NCI-H1105 (cell line): Measurements from ENCODE around the gene FAM118A.
"Not testable (repeated sequence)": the region's sequence is repeated elsewhere in the genome, so short reads cannot be mapped to it uniquely, and the experiment has no call there.

Experiments used
- DNase-seq: peaks from one replicate; lab custom pipeline; 2025; lab: John Stamatoyannopoulos, UW

FAM118A gene

GRCh38 chr22:45310331-45310976 lies 720 bp downstream of the FAM118A start:
- no peak for DNase-seq

- DNase-seq = no peak
Observed at GRCh38 chr22:45310977-45311531, 1.3 kb downstream of the FAM118A start.

DNA sequence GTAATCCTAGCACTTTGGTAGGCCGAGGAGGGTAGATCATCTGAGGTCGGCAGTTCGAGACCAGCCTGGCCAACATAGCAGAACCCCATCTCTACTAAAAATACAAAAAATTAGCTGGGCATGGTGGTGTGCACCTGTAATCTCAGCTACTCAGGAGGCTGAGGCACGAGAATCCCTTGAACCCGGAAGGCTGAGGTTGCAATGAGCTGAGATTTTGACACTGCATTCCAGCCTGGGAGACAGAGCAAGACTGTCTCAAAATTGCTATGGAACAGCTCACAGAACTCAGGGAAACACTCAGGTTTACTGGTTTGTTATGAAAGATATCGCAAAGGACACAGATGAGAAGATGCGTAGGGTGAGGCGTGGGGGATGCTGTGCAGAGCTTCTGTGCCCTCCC lies 2.7 kb downstream of the FAM118A start:
- no peak for DNase-seq

DNA sequence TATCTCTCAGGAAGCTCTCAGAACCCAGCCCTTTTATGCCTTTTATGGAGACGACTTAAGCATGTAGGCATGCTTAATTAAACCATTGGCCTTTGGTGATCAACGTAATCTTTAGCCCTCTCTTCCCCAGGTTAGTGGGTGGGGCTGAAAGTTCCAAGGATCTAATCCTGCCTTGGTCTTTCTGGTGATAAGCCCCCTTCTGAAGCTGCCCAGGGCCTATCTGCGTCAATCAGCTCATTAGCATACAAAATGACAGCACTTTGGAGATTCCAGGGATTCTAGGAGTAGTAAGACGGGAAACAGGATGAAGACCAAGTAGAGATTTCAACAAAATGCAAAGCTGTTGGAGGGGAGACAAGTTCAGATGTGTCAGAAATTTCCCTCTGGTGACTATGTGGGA lies 3.1 kb downstream of the FAM118A start:
- DNase-seq = no peak

GRCh38 chr22:45314054-45314721 lies 4.5 kb downstream of the FAM118A start:
- no peak for DNase-seq

DNA sequence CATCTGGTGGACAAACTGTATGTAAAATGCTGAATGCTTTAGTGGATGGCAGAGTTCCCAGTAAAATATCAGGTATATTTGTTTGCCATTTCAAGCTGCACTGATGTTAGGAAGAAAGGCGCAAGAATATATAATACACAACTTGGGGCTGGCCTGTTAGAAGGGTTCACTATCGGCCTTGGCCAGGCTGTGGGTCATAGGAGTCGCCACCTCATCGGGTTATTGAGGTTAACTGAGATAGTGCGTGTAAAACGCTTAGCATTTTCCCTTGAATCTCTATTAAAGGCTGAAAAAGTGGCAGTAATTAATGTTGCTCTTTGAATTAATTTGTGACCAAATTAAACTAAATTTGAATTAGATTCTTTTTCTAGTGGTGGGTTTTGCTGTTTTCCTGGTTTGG lies 5.1 kb downstream of the FAM118A start:
- no peak for DNase-seq

- DNase-seq = no peak
Observed at GRCh38 chr22:45316796-45317526, 7.2 kb downstream of the FAM118A start.

DNA sequence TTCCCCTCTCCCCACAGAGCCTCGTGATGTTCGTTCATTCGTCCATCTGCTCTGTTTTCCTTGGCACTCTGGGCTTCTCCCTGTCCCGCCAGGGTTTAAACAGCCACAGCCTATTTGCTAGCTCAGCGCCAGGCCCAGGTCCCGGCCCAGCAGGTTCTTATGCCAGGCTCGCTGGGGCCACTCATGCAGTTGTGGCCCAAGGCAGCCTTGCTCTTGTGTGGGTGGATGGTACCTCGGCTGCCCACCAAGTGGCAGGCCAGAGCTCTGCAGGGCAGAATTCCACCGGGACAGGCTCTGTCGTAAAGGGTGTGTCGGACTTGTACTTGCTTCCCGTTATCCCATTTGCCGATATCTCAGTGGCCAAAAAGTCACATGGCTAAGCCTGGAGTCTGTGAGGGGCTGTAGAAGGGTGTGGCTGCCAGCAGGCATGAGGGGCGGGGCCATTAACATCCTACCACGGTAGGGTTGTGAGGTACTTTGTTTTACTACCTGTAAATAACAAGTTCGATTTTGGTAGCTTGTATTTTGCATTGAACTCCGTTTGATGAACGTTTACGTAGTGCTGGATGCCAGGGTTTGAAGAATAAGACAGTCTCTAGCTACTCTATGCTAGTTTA lies 7.9 kb downstream of the FAM118A start:
- no peak for DNase-seq

- peak; percentile 84 for DNase-seq
Observed at GRCh38 chr22:45318168-45318557, 8.4 kb downstream of the FAM118A start.

DNA sequence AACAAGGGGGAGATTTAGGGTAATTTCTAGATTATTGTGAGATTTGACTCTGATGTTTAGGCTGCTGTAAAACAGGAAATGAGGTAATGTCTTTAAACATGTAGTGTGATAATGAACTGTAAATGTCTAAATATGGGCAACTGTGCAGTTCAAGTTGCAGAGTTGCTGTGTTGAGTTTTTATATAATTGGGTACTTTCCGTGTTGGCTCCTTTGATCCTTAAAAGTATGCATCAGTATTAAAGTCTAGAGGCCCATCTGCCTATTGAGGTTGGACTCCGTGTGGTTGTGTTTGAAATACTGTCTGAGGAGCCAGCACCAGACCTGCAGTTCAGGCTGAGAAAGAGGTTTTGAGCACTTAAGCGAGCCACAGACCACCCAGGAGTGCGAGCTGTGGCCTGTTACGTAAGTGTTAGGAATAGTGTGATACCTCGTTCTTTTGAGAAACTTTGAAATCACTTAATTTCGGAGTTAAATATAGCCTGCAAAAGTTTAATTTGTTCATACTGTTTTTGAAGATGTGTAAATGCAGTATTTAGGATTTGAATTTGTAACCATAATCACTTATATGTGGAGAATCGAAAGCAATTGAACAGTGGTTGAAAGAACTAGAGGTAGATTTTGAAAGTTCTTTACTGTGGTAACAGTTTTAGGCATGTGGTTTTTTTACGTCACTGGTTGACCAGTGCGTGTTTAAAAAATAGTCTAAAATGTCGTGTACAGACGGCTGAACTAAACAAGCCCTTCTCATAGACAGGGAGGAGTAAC lies 9.0 kb downstream of the FAM118A start:
- DNase-seq = no peak

DNA sequence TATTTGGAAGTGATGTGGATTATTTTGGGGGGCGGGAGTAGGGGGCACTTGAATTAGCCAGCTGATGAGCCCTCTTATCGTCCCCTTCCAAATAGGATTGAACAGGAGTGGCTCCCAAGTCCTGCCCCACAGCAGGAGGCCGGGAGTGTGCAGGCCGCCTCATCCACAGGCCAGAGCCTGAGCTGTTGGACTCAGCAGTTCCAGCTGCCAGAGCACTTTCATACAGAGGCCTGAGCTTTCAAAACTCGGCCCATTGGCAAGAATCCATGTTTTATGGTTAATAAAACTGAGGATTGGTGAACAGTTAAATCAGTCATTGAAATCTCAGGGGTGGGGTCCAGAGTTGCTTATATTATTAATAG lies 9.6 kb downstream of the FAM118A start:
- no peak for DNase-seq

DNA sequence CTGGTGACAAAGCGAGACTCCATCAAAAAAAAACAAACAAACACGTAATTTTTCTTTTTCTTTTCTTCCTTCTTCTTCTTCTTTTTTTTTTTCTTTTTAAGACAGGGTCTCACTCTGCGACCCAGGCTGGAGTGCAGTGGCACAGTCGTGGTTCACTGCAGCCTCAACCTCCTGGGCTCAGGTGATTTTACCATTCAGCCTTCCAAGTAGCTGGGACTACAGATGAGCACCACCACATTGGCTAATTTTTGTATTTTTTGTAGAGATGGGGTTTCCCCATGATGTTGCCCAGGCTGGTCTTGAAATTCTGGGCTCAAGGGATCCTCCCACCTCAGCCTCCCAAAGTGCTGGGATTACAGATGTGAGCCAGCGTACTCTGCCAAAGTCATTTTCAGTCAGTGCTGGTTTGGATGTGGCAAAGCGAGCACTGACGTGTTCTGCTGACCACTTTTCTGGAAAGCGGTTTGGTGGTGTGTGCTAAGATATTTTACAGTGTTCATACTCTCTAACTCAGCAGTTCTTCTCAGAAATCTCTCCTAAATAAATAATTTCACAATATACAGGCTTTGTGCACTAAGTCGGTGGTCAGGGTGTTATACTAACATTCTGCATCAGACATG lies 10.7 kb downstream of the FAM118A start:
- DNase-seq = no peak

GRCh38 chr22:45321827-45322226 lies 12.1 kb downstream of the FAM118A start:
- DNase-seq = no peak

DNA sequence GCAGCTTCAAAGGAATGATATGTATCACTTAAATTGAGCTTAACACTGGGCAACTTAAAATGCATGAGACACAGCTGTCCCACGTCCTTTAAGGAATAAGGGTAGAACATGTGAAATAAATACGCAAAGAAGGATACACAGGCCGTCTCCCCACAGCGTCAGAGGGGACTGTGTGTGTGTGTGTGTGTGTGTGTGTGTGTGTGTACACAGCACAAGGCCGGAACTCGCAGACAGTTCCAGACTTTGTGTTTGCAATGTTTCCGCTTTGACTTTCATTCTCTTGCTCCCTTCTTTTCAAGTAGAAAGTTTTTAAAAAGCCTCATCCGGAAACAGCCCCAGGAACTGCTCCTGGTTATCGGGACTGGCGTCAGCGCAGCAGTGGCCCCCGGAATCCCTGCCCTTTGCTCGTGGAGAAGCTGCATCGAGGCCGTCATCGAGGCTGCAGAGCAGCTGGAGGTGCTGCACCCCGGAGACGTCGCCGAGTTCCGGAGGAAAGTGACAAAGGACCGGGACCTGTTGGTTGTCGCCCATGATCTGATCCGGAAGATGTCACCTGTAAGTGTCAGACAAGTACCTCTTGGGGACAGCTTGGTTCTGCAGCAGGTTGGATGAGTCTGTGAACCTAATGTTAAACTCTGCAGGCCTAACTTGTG lies 13.3 kb downstream of the FAM118A start:
- DNase-seq = no peak

DNA sequence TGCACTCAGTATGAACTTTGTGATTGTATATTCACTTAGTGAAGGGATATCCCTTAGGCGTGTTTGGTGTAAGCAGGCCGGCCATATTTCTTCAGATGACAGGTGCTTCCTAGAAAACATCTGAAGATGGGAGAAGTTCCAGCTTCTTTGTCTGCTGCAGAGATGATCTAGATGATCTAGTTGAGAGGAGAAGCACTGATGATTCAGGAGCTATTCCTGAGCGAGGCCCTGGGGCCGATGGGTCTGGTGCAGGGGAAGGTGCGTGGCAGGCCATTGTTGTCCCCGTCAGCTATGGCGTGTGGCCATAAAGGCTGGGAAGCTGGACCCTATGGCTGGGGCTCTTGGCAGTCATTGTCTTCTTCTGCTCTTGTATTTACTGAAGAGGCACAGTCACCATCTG lies 14.0 kb downstream of the FAM118A start:
- no peak for DNase-seq

- DNase-seq = no peak
Observed at GRCh38 chr22:45324311-45324711, 14.6 kb downstream of the FAM118A start.

GRCh38 chr22:45328261-45328660 lies 18.5 kb downstream of the FAM118A start:
- not testable (repeated sequence) for DNase-seq

- DNase-seq = peak; percentile 26
Observed at GRCh38 chr22:45328822-45329529, 19.2 kb downstream of the FAM118A start.

DNA sequence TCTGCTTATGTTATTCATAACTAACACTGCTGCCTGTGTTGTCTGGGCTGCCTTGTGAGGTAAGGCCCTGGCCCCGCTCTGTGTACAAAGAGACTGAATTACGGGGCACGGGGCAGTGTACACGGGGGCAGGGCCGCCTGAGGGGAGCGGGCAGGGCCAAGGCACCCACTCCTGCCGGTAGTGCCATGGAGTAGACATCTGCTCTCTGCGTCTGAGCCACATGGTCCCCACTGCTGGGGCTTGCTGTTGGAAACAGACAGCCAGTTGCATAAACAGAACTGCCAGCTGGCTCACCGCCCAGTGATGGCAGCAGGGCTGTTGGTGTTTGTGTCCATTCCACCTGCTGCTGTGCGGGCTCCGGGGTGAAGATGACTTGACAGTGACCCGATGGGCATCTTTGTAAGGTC lies 19.8 kb downstream of the FAM118A start:
- DNase-seq = peak; percentile 81

- DNase-seq = no peak
Observed at GRCh38 chr22:45330548-45330947, 20.8 kb downstream of the FAM118A start.
